CD4-positive, alpha-beta T cell treated with Interleukin-15 for 4 hours (primary cell): Measurements from ENCODE around the gene SCARB1.

Experiments used
- DNase-seq: peaks from one replicate; pipeline ENCODE4 v3.0.0-alpha.2; 2020; ENCODE audit warnings: low spot score

Gene SCARB1

DNA sequence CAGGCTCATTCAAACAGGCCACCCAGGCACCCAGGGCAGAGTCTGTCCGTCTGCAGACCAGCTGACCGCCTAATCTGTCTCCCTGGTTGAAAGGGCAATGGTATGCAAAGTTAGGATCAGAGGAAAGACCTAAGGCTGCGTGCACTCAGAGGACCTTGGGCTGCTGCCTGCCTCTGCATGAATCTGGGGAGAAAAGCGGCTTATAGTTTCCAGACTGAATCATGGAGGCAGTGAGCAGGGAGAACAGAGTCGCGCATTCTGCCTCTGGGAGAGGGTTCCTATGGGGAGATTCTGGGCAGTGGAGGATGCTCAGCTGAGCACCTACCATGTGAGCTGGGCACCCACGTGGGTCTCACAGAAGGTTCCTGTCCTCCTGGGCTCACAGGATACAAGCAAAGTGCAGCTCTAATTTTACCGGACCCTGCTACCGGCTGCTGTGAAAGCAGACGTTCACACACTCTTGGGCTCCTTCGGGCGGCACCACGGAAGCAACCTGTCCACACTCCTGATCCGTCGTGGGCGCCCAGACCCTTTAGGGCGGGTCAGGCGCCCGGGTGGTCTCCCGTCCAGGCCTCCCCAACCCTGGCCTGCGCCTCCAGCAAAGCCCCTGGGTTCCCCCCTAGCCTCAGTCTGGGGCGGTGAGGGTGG is 772 bp downstream of the SCARB1 start:
- no peak for DNase-seq

DNA sequence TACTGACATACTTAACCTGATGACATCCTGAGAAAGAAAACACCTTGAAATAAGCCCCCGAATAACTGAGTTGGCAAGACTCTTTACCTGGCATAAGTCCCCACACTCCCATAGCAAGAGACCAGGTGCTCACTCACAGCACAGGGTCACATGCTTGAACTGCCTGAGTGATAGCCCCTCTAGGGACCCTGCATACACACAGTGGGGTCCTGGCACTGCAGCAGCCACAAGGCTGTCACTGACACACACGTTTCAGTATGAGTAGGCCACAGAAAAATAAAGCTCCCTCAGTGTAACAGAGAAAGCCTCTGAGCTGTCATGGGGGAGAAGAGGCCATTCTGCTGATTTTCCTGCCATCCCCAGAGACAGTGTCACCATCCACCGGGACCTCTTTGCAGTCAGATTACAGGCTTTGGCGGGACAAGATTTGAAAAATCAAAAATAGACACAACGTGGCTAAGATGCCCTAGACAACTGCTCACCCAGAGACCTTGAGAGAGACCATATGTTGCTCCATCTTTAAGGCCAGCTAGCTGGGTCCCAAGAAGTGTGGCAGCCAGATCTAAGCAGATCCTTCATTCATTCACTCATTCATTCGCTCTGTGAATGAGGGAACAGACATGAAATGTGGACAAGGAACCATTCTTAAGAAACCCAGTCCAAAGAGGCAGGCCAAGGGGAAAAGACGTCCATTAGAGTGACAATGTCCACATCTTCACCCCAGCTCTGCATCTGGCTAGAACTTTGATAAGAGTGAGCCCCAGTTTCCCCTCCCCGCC is 1.6 kb downstream of the SCARB1 start:
- no peak for DNase-seq

DNA sequence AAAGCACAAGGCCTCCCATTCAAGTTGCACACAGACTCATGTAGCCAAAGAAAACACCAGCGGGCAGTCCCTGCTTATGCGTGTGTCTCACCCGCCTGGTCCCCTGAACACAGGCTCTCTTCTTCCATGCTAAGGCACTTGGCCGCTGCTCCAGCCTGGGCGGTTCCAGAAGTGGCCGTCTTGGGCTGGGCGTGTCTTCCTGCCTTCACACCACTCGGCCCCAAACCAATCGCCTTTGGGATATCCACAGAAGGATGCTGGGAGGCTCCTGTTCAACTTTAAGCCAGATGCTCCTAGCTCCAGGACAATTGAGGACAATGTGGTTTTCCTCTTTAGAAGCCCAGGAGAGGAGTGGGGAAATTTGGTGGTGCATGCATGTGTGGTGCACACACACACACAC is 2.2 kb downstream of the SCARB1 start:
- DNase-seq: no peak

DNA sequence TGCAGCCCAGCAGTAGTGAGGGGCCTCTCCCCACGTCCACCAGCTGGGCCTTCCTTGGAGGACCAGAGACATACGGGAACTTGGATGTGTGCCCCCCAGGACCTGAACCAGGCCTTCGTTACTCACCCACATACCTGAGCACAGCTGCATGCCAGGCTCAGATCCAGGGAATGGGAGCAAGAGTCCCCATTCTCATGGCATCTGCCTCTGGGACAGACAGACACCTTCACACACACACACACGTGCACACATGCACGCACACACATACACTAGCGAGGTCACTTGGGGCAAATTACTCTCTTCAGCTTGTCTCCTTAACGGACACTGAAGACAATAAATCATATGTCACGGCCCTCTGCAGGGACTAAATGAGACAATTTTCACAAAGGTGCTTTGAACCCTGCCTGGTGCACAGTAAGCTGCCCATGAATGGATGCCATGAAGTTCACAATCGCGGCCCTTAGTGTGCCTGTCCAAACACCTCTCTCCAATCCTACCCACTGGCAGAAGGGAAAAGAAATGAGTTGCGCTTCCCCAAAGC is 5.7 kb downstream of the SCARB1 start:
- no peak for DNase-seq

DNA sequence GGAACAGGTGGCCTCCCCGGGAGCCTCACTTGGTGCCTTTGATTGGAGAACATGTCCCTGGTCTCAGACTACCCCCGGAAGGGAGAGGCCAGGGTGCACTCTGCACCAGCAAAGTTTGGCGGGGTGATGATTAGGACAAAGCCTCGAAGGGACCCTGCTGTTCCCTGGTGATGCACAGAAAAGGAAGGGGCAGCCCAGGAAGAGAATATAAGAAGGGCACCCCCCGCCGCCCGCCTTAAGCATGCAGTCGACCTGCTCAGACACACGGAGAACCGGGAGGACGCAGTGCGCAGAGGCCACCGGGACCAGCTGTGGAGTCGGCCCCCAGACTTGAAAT is 6.9 kb downstream of the SCARB1 start:
- DNase-seq: no peak

DNA sequence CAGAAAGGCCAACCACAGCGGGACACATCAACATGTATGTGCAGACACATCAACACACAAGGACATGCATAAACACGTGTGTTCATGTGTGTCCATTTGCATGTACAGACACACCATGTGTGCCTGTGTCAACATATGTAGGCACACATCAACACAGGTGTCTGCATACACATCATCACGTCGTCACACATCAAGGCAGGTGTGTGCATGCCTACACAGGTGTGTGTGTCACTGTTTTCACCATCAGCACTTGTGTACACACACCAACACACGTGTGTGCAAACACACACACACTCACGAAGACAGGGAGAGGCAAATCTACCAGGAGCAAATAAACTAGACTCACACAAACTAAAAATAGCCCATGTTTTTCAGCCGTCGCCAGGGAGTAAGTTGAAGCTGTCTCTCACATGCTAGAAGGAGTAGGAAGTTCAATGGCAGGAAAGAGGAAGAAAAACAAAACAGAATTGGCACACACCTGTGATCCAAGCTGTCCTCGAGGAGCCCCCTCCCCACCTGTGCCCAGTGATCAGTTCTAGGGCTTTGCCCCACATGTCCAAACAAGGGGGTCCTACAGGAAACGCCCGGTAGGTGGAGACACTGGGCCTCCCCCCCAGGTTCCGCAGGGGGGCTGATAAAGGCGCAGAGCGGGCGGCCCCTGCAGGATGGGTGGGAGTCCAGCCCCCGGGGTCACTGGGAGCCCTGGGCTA is 7.4 kb downstream of the SCARB1 start:
- DNase-seq: no peak

DNA sequence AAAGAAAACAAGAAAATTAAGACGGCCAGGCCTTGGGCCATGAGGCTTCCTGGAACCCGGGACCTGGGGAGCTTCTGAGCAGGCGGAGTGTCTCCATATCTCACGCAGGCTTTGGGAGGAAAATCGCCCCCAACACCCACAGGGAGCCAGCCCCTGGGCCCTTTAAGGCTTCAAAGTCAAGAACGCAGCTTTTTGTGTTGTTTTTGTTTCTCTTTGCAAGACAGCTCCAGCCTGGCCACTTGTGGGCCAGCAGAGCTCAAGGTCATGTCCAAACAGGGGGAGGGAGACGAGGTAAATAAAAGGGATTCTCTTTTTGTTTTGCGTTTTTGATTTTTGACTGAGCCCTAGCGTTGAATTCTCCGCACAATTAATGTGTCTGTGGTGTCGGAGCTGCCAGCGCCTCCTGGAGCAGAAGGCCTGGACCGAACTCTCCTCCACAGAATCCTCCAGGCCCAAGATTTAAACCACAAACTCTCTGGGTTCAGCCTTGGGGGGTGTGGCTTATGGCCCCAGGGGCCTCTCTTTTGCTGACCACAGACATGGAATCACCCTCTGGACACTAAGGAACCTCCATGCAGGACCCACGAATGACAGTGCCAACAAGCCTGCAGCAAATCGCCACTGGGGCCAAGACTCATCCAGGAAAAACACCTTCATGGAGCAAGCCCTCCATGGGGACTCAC is 8.2 kb downstream of the SCARB1 start:
- no peak for DNase-seq

DNA sequence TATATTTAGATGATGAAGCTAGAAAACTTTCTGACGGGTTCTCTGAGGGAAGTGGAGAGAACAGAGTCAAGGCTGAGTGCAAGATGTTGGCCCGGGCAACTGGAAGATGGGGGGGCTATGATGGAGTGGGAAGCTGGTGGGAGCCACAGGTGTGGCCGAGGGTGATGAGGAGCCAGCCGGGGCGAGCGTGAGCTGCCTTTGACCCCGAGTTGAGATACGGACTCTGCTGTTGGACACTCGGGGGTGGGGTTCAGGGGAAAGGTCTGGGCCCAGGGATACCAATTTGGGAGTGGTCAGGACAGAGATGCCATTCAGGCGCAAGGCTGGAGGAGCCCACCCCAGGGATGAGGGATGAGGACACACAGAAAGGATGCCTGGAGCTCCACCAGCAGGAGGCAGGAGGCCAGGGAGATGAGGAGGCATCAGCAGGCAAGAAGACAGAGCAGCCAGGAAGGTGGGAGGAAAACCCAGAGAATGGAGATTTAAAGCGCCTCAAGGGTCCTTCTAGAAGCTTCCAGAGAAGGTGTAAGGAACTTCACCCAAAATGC is 9.0 kb downstream of the SCARB1 start:
- no peak for DNase-seq

DNA sequence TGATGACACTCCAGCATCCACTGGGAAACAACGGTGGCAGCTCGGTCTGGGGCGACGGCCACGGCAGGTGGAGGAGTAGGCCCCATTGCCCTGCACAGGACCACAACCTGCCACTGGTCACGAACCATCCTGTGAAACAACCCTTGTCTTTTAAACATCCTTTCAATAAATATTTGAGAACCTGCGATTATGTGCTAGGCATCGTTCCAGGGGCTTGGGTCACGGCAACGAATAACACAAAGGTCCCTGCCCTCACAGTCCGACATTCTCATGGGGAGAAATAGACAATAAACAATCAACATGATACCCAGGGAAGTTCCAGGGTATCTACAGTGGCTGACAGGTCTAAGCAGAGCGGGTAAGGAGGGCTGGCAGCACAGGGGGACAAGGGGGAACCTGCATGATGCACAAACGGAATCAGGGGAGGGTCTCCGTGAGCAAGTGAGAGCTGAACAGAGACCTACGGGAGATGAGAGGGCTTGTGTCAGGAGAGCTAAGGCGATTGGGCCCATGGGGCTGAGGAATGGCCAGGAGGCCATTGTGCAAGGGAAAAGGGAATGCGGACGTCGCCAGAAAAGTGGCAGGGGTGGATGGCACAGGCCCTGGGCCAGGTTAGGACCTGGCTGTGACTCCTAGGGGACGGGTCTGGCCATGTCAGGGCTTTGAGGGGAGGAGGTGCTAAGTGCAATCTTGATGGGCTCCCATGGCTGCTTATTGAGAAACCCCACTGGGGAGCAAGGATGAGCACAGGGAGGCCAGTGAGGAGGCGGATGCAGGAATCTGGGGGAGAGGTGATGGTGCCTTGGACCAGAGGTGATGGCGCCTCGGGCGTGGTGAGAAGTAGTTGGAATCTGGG is 9.7 kb downstream of the SCARB1 start:
- no peak for DNase-seq

DNA sequence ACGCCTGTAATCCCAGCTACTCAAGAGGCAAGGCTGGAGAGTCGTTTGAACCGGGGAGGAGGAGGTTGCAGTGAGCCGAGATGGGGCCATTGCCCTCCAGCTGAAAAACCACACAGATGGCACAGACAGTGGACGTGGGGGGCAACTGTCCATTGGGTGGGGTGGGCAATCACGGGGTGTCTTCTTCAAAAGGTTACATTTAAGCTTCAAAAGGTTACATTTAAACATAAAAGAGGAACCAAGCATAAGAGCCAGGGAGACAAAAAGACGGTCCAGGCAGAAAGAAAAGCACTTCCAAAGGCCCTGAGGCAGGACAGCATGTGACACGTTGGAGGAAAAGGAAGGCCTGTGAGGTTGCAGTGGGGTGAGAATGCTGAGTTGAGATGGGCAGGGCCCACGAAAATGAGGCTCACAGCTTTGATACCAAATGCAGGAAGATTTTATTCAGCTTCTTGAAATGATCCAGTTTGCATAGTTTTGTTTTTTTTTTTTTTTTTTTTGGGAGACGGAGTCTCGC is 10.7 kb downstream of the SCARB1 start:
- no peak for DNase-seq

DNA sequence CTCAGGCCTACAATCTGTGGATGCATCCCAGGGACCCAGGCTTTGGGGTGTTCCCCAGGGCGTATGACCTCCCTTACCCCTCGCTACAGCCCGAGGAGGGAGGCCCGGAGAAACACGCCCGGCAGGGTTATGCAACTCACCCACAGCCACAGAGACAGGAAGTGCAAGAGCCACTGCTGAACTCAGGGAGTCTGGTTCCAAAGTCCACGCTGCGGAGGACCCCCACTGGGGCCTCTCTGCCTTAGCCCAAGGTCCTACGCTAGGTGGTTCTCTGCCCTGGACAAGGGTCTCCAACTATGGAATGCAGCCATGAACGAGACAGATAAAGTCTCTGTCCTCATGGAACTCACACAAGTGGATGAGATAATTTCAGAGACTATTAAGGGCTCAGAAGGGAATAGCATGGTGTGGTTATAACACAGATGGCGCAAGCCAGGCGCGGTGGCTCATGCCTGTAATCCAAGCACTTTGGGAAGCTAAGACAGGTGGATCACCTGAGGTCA is 11.3 kb downstream of the SCARB1 start:
- DNase-seq: no peak

DNA sequence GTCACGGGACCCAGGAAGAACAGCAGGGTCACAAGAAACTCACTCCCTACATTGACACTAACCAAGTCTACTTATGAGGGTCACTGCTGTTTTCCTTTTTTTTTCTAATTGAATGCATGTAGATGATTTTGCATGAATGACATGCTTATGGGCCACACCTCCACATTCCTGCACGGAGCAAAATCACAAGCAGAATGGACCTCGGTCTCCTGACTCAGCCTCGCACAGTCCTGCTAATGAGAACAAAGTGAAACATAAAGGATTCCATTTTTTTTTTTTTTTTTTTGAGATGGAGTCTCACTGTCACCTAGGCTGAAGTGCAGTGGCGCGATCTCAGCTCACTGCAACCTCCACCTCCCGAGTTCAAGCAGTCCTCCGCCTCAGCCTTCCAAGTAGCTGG is 12.3 kb downstream of the SCARB1 start:
- no peak for DNase-seq

DNA sequence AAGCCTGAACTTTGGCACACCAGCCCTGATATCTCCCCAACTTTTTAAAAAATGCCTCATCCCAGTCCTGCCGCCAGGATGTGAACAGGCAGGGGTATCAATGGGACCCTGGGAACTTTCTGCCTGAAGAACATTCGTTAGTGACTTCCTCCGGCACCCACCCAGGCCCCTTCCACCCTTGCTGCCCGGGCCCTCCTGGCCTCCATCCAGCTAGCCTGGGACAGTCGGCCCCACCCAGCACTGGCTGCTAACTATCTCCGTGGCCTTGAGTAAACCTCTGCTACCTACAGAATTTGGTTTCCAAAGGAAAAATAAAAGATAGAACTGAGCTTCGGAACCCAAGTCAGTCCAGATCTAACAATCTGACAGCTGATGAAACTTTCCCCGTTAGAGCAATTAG is 14.3 kb downstream of the SCARB1 start:
- no peak for DNase-seq

DNA sequence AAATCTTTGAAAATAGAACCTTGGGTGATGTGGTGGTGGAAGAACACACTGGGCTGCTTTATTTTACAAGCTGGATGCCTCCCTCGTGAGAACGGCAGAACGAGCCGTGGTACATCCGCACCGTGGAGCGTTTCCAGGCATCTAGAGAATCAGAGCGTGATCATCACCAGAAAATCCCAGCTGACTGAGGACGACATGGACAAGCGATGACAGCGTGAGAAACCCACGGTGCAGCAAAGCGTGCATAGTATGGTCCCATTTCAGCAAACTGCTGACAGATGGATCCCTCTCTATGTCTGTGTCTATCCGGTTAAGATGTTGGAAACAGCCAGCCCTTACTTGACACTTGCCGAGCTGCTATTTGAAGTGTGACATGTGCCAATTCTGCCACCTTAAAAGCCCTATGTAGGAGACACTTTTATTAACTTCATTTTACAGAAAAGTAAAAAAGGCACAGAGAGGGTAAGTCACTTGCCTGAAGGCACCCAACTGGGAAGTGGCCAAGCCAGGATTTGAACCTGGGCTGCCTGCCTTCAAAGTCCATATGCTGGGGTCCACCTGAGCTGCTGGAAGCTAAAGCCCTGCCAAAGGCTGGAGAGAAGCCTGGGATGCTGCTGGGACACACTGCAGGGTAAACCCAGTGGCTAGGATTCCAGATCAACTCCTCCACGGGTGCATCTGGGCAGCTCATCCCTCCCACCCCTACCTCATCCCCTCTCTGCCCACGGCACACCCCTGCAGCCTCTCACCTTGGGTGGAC is 14.9 kb downstream of the SCARB1 start:
- no peak for DNase-seq

DNA sequence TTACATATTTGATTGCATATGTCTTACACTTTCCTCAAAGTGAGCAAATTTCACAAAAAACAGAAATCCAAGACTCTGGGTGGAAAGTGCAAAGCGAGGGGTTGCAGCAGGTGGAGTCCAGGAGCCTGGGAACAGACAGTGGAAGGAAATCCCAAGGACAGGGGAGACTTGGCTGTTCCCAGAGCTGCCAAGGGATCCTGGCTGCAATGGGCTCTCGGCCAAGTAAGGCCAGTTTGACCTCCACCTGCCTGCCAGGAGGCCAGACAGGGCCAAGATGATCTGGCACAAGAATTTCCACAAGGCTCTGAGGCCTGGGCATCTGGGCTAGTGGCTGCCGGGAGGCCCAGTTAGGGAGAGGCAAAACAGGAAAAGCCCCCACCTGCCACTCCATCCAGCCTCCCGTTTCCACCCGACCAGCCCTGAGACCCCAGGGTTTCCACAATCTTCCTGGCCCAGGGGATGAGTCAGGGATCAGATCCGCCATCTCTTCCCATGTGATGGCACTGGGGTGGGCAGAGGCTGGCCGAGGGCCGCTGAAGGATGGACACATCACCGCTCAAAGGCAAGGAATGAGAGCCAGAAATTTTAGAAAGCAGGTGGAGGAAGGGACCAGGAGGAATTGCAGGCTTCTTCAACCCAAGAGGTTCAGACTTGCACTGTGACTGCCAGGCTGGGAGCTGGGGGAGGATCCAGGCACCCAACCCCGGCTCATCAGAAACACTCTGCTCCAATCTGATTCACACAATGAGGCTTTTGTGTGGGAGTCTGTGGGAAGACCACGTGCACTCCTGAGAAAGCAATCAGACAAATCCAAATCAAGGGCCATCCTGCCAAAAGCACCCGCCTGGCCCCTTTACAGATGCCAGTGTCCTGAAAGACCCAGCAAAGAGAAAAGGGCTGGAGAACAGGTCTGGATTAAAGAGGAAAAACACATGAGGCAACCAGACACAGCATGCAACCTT is 16.3 kb downstream of the SCARB1 start:
- DNase-seq: no peak

DNA sequence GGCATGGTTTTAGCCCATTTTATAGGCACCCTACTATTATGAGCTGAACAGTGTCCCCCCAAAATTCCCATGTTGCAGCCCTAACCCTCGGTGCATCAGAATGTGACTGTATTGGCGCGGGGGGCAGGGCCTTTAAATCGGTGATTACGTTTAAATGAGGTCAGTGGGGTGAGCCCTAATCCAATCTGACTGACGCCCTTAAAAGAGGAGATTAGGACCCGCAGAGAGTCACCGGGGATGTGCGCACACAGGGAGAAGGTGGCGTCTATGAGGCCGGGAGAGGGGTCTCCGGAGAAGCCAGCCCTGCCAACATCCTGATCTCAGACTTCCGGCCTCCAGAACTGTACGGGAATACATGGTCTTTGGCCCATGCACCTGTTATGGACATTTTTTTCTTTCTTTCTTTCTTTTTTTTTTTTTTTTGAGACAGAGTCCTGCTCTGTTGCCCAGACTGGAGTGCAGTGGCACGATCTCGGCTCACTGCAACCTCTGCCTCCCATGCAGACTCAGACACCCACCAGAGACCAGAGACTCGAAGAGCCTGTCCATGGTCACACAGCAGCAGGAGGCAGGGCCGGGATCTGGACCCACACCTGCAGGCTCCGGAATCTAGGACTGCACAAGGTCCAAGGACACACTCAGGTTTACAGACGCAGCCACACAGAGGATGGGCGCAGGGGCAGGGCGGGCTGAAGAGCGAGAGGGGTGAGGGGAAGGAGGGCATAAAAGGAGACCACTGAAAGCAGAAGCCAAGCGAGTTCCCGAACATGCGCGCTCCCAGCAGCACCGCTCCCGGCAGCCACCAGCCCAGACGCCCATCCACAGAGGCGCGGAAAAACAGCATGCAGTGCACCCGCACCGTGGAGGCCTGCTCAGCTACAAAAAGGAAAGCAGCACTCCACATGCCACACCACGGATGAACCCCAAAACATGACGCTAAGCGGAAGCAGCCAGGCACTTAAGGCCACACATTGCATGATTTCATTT is 19.0 kb downstream of the SCARB1 start:
- no peak for DNase-seq

DNA sequence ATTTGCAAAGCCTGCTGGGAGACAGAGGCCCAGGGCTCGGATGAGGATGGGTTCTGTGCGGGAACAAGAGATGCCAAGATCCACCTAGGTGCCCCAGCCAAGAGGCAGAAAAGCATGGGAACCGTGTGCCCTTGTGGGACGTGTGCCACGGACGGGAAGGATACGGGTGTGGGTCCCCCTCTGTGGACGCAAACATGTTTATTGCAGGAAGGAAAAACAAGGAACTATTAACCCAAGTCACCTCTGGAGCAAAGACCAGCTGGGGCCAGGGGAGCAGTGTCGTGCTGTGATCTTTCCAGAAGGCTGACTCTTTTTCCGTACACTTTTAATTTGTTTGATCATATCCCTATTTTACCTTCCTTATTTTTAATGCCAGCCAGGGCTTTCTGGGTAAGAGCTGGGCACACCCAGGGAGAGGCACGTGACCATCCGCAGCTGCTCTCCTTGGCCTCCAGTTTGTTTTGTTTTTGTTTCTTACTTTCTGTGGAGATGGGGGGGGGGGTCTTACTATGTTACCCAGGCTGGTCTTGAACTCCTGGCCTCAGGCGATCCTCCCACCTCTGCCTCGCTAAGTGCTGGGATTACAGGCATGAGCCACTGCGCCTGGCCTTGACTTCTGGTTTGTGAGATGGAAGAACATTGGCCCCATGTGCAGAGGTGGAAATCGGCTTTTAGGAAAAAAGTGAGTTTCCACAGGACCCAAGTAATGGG is 20.7 kb downstream of the SCARB1 start:
- DNase-seq: no peak
